HG02981 (cell line): Measurements from ENCODE around the gene FAM229B.
"Not testable (repeated sequence)": the region's sequence is repeated elsewhere in the genome, so short reads cannot be mapped to it uniquely, and the experiment has no call there.

ENCODE experiments used
- ATAC-seq: cut with Tn5 transposase; IDR thresholded peaks from one replicate; pipeline ENCODE4 v1.9.1; 2021; ENCODE audit warnings: mild to moderate bottlenecking, moderate library complexity; ENCODE audit not compliant: unreplicated experiment

The FAM229B gene, protein sequence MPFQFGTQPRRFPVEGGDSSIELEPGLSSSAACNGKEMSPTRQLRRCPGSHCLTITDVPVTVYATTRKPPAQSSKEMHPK

DNA sequence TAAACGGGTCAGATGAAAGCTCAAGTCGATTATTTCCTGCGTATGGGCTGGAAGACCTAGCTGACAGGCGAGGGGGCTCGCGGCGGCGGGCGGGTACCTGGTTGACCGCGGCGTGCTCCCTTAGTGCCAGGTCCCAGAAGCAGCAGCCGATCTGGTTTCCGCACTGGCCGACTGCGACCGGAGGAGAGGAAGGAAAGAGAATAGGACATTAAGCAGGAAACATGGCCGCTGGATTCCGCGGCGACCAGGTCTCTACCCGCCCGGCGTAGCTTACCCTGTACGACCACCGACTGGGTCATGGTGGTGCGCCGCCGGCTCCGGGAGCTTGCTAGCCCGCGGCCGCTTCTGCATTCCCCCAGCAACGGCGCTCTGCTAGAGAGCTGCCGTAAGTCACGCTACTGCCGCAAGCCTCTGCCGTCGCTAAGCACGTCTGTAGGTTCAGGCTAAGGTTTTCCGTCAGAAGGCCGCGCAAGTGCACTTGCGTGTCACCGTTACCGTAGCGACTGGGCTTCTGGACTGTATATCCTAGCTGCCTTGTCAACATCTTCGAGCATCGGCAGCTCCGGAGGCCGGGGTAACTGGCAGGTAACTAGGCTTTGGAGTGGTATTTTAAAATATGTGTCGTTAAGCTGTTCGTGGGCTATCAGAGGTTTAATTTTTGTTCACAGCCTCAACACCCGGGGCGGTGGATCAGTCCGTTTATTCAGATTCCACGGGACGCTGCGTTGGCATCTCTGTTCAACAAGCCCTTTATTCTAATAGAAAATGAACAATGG is at the start of gene FAM229B, which contains the start of gene TUBE1:
TSS of gene FAM229B (plus strand) at position 456 of the 776 bp plus-strand sequence. CDS start 11,693 bp downstream, outside the sequence.
TSS of gene TUBE1 (minus strand) at position 347 of the 776 bp plus-strand sequence. CDS start at position 299, 48 bp downstream.
- ATAC-seq = peak; percentile 97

DNA sequence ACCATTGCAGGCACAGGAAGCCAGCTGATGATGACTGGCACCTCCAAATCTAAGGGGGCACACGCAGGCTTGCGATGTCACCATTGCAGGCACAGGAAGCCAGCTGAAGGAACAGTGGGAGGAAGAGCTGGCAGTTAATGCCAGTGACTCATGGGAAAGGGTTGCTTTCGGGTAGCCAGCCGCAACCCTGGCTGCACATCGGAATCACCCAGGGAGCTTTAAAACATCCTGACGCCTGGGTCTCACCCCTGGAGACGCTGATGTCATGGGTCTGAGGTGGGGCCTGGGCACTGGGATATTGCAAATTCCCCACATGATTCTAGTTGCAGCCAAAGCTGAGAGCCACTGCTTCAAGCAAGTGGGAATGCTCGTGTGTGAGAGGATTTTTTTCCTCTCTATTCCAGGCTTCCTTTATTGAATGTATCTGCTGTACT is 49.6 kb upstream of the FAM229B start:
- no peak for ATAC-seq

DNA sequence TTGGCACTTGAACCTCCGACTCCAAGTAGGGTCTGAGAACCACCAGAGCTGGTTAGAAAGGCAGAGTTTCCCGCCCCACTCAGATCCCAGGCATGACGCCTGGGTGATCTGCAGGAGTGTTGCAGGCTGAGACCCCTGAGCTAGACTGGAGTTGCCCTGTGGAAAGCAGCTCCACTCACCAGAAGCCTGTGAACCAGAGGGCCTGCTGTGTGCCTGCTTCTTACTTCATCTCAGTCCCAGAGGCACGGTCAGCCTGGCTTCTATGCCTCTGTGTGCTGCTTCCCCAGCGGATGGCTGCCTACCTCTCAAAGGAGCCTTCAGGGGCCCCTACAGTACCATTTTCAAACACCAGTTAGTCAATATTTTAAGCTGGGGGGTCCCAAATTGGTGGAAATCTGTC is 49.1 kb upstream of the FAM229B start:
- no peak for ATAC-seq

DNA sequence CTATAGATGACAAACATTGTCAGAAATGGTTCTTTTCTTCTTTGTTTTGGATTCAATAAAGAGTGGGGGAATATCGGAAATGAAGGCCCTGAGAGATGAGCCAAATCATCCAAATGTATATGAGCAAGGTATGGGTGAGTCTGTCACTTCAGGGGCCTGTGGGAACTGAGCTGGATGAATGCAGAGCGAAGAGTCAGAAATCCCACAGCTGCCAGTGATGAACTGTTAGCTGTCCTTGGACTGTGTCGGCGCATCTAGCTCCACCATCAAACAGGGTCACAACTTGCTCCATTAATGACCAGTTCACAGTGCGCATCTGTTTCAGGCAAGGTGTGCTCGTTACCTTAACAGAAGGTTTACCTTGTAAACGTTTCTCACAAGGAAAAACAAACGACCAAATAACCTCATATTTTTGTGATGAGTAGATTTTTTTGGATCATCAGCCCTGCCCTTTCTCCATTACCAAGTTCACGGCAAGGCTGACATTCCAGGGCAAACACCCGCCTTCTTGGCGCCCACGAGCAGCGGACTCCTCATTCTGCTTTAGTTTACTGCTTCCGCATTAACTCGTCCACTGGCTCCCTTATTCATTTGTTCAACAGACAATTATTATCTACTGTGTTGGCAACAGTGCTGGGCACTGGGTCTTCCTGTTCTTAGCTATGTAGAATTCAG is 48.5 kb upstream of the FAM229B start:
- no peak for ATAC-seq

DNA sequence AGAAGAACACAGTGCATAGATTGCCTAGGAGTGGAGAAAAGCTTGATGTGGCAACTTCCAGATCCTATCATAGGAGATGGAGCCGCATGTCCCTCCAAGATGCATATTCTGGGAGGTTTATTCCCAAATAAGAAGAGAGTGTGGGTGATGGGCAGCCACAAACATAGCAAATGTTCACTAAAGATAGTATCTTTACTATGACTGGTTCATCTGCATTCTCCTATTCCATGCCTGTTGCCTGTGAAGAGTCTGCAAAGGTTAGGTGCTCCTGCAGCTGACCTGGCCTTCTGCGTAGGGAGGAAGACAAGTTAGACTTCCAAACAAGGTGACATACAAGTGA is 48.0 kb upstream of the FAM229B start:
- no peak for ATAC-seq

DNA sequence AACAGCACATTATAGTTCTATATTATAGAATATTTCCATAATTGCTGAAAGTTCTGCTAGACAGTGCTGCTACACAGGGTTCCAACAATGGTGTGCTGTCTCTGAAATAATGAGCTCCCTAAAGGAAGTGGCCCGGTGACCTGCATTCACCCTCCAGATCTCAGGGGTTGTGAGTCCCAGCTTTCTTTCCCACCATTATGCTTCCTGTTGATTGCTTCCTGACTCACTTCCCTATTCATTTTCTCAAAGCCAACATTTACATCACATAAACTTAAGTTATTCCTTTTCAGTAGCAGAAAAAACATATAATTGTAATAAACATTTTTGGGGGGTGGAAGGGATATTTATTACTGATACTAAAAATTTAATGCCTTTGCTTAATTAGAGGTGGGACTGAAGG is 46.4 kb upstream of the FAM229B start:
- no peak for ATAC-seq

DNA sequence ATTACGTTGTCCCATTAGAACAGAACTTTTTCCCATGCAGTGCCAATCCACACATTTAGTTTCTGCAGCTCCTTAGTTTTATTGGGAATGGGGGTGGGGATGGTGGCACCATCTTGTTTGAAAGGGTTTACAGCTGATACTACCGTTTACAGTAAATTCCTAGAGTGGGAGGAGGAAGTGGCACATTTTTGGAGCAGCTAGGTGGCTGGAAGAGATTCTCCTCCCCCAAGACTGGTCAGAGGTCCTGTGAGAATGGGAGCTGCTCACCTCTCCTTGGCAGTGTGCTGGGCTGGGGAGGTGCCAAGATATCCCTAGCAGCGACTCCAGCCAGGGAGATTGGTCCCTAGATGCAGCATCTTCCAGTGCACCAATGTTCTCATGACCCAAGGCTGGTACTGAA is 45.9 kb upstream of the FAM229B start:
- no peak for ATAC-seq

DNA sequence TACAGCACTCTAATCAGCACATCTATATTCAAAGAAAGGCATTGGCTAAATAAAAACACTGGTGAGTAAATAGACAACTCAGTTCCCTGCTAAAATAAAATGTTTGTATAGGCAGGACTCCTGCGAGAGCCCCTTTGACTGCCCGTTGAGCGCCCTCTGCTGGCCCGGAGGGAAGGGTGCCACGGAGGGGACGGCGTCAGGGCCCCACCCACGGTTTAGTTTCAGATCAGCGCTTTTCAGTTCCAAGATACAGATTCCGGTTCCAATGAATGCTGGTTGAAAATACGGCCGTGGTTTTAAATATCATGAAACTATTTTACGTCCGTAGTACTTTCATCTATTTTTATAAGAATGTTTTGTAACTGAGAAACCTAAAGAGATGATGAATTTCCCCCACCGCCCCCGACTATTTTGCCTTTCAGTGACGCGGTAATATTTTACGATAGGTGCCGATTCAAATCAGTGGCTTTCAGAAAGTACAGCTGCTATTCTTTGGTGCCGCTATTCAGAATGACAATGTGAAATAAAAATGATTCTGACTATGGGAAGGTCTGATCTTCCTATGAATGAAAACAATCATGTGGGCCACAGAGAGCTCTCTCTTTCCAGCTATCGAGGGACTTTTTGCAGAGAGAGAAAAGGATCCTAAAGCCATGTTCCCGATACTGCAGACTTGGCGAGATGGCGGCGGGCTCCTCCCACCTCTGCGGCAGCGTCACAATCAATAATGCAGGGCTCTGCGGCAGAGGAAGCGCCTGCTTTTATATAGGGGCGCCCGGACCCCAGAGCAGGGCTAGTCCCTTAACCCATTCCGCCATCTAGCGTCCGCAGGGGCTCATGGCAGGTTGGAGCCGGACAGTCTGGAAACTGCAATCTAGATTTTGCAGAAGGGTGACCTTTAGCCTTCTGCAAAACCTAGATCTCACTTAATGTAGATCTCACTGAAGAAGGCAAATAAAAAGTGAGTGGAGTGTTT is 44.1 kb upstream of the FAM229B start:
- ATAC-seq = peak; percentile 89

DNA sequence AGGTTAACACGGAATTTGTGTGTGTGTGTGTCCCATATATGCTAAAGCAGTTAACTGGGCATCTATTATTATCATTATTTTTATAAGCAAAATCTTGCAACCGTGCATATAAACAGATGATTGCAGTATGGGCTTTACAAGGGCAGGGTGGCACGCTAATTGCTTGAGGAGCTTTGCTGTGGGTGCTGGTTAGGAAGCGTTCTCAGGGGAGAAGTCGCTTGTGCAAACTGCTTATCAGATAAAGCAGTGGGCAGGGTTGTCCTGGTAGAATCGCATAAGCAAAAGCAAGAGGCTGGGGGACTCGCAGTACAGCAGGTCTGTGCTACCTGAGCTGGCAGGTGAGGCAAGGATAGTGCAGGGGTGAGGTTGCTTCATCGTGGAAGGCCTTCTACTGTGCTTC is 43.2 kb upstream of the FAM229B start:
- ATAC-seq = no peak

DNA sequence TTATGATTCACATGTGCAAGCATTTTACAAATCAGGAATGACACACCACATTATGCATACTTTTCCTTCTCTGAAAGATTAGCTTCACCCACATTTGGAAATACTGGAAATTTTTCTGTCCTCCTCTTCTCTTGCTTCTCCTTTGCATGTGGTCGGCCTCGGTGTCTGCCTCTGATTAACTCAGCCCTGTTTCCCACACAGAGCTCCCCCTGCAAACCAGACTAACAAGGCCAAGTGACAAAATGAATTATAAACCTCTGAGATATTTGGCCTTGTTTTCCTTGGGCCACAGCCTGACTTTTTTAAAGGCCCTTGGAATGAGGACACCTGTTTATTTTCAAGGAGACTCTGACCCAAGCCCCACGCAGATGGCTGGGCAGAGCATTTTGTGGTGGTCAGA is 42.5 kb upstream of the FAM229B start:
- ATAC-seq = no peak

DNA sequence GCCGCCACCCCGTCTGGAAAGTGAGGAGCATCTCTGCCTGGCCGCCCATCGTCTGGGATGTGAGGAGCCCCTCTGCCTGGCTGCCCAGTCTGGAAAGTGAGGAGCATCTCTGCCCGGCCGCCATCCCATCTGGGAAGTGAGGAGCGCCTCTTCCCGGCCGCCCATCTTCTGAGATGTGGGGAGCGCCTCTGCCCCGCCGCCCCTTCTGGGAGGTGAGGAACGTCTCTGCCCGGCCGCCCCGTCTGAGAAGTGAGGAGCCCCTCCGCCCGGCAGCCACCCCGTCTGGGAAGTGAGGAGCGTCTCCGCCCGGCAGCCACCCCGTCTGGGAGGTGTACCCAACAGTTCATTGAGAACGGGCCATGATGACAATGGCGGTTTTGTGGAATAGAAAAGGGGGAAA is 39.9 kb upstream of the FAM229B start:
- not testable (repeated sequence) for ATAC-seq

DNA sequence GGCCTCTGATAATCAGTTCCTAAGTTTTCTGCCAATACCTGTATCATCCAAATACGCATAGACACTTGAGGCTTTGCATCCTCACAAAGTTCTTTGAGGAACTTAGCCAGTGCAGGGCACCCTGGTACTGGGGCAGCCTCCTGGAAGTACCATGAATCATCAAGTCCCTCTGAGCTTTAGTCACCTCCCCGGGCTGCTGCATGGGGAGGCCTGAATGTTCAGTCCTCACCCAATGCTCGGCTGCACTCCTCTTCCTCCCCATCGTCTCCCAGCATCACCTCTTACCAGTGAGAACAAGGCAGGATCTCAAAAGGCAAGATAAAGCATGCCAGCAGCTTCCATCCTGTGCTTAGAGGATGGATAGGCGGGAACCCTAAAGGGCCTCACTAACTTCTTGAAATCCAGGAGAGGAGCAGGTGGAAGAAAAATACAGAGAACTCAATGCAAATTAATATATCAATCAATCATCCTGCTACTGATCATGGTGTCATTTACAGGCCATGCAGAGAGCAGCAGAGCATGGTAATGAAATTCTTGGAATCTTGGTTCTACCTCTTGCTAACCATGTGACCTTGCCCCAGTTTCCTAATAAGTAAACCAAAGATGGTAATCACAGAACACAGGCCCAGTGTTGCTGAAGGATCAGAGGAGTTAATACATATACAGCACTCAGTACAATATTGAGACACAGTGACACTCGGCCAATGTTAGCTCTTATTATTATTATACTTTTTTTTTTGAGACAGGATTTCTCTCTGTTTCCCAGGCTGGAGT is 38.2 kb upstream of the FAM229B start:
- ATAC-seq = no peak

DNA sequence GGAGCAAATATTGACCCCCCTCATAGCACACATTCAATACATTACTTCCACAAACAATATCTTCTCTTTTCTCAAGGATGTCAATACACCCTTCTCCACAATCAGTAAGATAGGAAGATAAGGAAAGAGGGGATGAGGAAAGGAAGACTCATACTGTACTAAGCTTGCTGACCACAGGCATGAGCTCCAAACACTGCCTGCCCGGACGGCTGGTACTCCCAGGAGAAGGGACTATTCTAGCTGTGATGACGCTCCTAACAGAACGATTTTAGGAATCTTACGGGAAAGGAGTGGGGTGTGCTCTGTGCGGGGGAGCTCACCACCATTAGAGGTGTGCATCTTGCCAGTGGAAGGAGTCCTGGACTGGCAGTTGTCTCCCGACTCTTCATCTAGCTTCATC is 37.4 kb upstream of the FAM229B start:
- no peak for ATAC-seq

DNA sequence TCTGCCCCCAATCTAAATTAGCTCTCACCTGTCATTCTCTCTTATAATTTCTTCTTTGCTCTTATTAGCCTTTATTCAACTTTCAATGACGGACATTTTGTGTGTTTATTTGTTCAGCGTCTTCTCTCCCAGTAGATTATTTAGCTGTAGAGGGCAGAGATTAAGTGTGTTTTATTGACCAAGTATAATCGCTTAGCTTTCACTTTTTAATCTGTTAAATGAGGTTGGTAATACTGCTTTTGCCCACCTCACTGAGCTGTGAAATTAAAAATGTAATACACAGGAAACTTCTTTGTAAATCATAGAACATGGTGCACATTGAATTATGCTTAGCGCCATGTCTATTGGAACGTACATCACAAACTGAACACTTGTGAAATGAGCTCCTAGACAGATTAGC is 37.0 kb upstream of the FAM229B start:
- ATAC-seq = no peak

DNA sequence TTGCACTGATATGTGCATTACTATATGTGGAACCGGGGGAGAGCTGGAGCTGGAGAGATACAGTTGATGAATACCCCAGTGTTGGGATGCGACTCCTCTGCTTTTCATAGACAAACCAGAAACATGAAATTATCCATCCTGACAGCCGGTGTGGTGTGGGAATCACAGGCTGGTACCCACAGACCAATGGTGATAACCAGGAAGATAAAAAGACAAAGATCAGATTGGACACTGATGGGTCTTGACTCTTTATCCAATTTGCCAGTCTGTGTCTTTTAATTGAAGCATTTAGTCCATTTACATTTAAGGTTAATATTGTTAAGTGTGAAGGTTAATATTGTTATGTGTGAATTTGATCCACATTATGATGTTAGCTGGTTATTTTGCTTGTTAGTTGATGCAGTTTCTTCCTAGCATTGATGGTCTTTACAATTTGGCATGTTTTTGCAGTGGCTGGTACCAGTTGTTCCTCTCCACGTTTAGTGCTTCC is 36.1 kb upstream of the FAM229B start:
- ATAC-seq = not testable (repeated sequence)

DNA sequence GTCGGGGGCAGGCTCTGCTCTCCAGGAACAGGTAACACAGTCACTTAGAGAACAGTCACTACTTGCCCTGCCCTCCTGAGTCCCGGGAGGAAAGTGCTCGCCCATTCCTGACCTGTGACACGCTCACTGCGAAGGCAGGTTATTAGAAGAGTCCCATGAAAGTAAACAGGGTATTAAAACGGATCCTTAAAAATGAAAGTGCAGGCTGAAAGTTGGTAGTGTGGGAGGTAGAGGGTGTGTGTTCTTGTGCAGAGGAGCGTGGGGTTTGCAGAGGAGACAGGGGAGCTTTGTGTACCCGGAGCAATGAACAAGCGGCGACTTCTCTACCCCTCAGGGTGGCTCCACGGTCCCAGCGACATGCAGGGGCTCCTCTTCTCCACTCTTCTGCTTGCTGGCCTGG is 33.4 kb upstream of the FAM229B start, which contains the start of gene CCN6:
TSS of gene CCN6 (plus strand) at position 104 of the 400 bp plus-strand sequence. CDS start at position 358, 254 bp downstream.
- no peak for ATAC-seq

DNA sequence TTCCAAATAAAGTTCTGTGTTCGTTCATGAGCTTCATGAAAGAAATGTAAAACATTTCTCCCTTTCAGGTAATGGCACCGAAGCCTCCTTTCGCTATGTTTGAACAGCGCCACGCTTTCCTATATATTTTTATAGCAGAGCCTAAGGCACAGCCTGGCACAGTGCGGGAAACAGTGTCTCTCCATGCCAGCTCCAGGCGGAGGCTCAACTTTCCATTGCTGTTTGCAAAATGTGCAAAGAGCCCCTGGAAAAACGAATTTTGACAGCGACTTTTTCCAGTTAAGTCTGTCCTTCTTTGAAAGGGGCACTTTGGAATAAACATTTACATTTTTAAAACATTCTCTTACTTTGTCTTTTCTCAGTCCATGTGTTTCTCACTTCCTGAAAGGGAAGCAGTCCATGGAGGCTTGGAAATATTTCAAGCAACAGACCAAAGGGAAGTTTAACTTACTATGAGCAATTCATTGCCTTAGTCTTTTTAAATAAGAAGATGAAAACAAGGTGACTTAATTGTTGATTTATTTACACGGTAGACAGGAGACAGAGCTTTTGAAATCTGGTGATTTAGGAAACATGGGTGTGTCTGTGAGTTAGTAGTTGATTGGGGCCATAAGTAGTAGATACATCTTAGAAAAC is 32.7 kb upstream of the FAM229B start:
- no peak for ATAC-seq

DNA sequence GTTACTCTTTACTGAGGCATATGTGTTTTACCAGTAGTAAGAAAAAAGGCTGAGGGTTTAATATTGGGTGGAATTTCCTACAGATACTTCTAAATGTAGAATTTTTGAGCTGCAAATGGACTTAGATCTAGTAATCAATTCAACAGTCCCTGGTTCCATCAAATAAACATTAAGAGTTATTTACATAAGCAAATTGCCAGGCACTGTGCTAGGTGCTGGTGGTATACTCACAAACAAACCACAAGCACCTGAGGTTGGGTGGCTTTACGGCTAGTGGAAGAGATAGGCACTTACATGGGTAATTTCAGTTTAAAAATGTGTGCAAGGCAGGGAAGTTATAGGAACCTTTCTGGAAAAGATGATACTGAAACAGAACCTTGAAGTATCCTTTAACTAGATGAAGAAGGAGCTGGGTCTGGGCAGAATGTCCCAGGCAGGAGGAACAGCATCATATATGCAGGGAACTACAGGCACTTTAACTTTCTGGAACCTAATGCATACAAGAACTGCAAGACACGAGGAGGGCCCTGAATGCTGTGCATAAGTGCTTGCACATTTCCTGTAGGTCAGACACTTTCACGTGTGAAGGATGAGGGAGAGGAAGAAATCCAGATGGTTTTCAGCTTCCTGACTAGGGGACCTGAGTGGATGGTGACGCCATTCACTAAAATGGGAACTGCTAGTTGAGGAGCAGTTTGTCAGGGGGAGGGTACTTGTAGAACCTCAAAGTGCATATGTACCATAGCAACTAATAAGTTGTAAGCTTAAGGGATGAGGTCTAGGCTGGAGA is 29.0 kb upstream of the FAM229B start:
- no peak for ATAC-seq

DNA sequence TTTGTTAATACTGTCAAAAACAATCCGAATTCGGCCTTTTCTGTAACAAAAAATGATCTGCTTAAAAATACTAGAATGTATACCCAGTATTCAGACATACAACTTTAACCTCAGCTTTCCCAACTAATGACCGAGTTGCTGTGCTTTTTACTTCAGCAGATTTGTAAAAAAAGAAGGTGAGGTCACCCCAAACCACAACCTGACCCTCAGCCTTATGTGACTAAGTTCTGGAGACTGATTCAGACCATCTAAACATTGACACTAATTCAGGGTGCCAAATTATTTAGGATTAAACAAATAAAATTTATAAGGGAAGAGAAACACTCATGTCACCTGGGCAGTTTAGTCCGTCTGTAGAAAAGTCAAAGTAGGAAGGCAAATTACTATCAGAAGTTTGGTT is 25.8 kb upstream of the FAM229B start:
- ATAC-seq = no peak
